Esophagus muscularis mucosa (tissue), 4 donors: ENCODE data around the gene AMOTL2. TPM values are rescaled to one million over a fixed set of nuclear protein-coding genes. Genes with fewer than 3 reads are reported as not detected.

Source experiments
- DNase-seq: peaks from one replicate; pipeline ENCODE4 v3.0.0-alpha.2; 2017; ENCODE audit errors: extremely low spot score
- H3K27ac ChIP-seq, 4 donors: fragments of 200-600 bp; sonication (generic); replicated peaks in 1 of 4; 1 replicate in 3 of 4; 2 replicates in 1 of 4; pipeline ENCODE4 v1.5.1; 2016 to 2019; ENCODE audit warnings: mild to moderate bottlenecking in 1 of 4
- H3K27me3 ChIP-seq, 4 donors: fragments of 200-600 bp; sonication (generic); one replicate each; pipeline versions ENCODE4 v1.5.1 to v1.6.0; 2016 to 2019
- H3K36me3 ChIP-seq, 4 donors: fragments of 200-600 bp; sonication (generic); one replicate each; pipeline ENCODE4 v1.5.1; 2016 to 2019
- H3K4me1 ChIP-seq, 4 donors: fragments of 200-600 bp; sonication (generic); one replicate each; pipeline ENCODE4 v1.5.1; 2016 to 2019
- H3K4me3 ChIP-seq, 4 donors: fragments of 200-600 bp; sonication (generic); 1 replicate in 2 of 4; 2 replicates in 2 of 4; pipeline ENCODE4 v1.5.1; 2016 to 2019; ENCODE audit warnings: mild to moderate bottlenecking in 4 of 4, moderate library complexity in 1 of 4
- H3K9me3 ChIP-seq, 4 donors: fragments of 200-600 bp; sonication (generic); 1 replicate in 3 of 4; 2 replicates in 1 of 4; pipeline ENCODE4 v1.5.1; 2016 to 2019
- CTCF ChIP-seq, 3 experiments: fragments of 200-600 bp in 2 of 3; fragments of 450-650 bp in 1 of 3; sonication (generic) in 2 of 3; IDR thresholded peaks; one replicate each; pipeline ENCODE4 v1.5.1; 2017 to 2019; ENCODE audit warnings: antibody characterized with exemption in 3 of 3, mild to moderate bottlenecking in 2 of 3, moderate library complexity in 1 of 3
- EP300 ChIP-seq: sonication (generic); formaldehyde crosslinking; IDR thresholded peaks from one replicate; pipeline ENCODE4 v1.6.1; 2017; ENCODE audit warnings: antibody characterized with exemption
- POLR2A ChIP-seq: fragments of 450-650 bp; IDR thresholded peaks from one replicate; pipeline ENCODE4 v1.6.1; 2017; ENCODE audit warnings: antibody characterized with exemption, moderate library complexity, mild to moderate bottlenecking, low read depth
- POLR2AphosphoS5 ChIP-seq, 2 donors: sonication (generic); formaldehyde crosslinking; IDR thresholded peaks; one replicate each; pipeline ENCODE4 v1.6.1; 2017; ENCODE audit warnings: antibody characterized with exemption in 2 of 2
- WGBS: methylation state at CpG from one replicate; pipeline ENCODE4 v1.1.5; 2018; 5-methylcytosine and 5-hydroxymethylcytosine counted together
- intact Hi-C: fragments of 100-400 bp; cut with DNase I; formaldehyde crosslinking; loops from one replicate; pipeline ENCODE4 v1.15.1; 2023
- total RNA-seq, 4 donors: library from RNA; depleted of rRNA; stranded (reverse); fragments of >200 nt; gene quantifications; one replicate each; pipeline versions ENCODE4 v1.1.0 to v1.2.1, GENCODE V29; 2016

AMOTL2 gene
- total RNA-seq, 4 donors from 2014 or later, result 111 to 313 (median 155) TPM

GRCh38 chr3:134327594-134327975 is 46.7 kb downstream of the AMOTL2 start:
- no peaks in the 10 kb centered on the region for H3K27me3 ChIP-seq
- intact Hi-C loops, result loop anchor here (2.0 kb wide), 1 partner anchor 37 kb away; no protein-coding TSS in a partner anchor
- H3K9me3 ChIP-seq, result no peaks in the 10 kb centered on the region
- no peak overlapping the region for H3K4me3 ChIP-seq
- WGBS, result 61% methylated on average over 4 of the region's 4 CpGs
- no peak for TF ChIP-seq POLR2A
- no peak for TF ChIP-seq EP300
- TF ChIP-seq POLR2AphosphoS5 (IDR thresholded peaks at IDR 0.05), result no peak
- TF ChIP-seq CTCF (IDR thresholded peaks at IDR 0.05), result no peak
- peak overlapping the region; percentile 74 to 93 (median 82) for H3K27ac ChIP-seq
- peaks cover 54 to 73% (median 69%) of the 10 kb centered on the region in 4 donors for H3K4me1 ChIP-seq
- no peaks in the 10 kb centered on the region for H3K36me3 ChIP-seq
- DNase-seq, result no peak

GRCh38 chr3:134326760-134327593 is 47.3 kb downstream of the AMOTL2 start:
- peak; percentile 22 for TF ChIP-seq EP300
- no peak for TF ChIP-seq POLR2A
- TF ChIP-seq CTCF (IDR thresholded peaks at IDR 0.05), result no peak
- TF ChIP-seq POLR2AphosphoS5 (IDR thresholded peaks at IDR 0.05), result peak; percentile 54 to 88
- Histone ChIP-seq H3K27ac (peak overlapping the region; percentile 74 to 93 (median 82)), H3K9me3 (no peaks in the 10 kb centered on the region), H3K4me1 (peaks cover 49 to 68% (median 64%) of the 10 kb centered on the region in 4 donors), H3K27me3 (no peaks in the 10 kb centered on the region), H3K4me3 (no peak overlapping the region), H3K36me3 (no peaks in the 10 kb centered on the region)
- DNase-seq, result no peak
- intact Hi-C loops, result loop anchor here (2.0 kb wide), 1 partner anchor 38 kb away; no protein-coding TSS in a partner anchor
- WGBS, result 51% methylated on average over 9 of the region's 10 CpGs

- intact Hi-C loops, result loop anchor here (2.0 kb wide), 1 partner anchor 39 kb away; no protein-coding TSS in a partner anchor
- Histone ChIP-seq H3K4me3 (no peak overlapping the region), H3K27ac (peak overlapping the region; percentile 74 to 93 (median 82)), H3K36me3 (no peaks in the 10 kb centered on the region), H3K27me3 (no peaks in the 10 kb centered on the region), H3K4me1 (peaks cover 40 to 63% (median 57%) of the 10 kb centered on the region in 4 donors), H3K9me3 (no peaks in the 10 kb centered on the region)
- 58% methylated on average over 7 of the region's 11 CpGs for WGBS
- TF ChIP-seq EP300 (no peak), POLR2A (no peak), POLR2AphosphoS5 (IDR thresholded peaks at IDR 0.05) (no peak), CTCF (IDR thresholded peaks at IDR 0.05) (no peak)
- DNase-seq, result no peak
These were observed 48.1 kb downstream of the AMOTL2 start for GRCh38 chr3:134326126-134326525.

DNA sequence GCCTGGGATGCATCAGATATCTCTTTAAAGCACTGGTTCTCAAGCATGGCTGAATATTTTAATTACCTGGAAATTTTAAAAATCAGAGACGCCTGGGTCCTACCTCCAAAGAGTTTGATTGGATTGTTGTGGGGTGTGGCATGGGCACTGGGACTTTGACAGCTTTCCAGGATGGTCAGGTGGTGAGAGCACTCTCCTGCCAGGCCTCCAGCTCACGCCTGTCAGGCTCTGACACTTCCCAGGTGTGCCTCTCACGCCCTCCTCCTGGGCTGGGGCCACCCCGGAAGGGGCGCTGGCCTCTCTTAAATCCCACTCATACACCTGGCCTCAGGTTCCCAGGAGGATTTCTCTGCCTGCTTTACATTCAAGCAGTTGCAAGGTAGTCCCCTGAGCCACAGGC is 48.5 kb downstream of the AMOTL2 start:
- peak overlapping the region; percentile 74 to 93 (median 82) for H3K27ac ChIP-seq
- DNase-seq, result no peak
- intact Hi-C loops, result loop anchor here (2.0 kb wide), 1 partner anchor 39 kb away; no protein-coding TSS in a partner anchor
- H3K9me3 ChIP-seq, result no peaks in the 10 kb centered on the region
- H3K27me3 ChIP-seq, result no peaks in the 10 kb centered on the region
- TF ChIP-seq POLR2AphosphoS5 (IDR thresholded peaks at IDR 0.05) (peak in 1 of 2 donors; percentile 31), POLR2A (no peak), CTCF (IDR thresholded peaks at IDR 0.05) (no peak), EP300 (no peak)
- no peak overlapping the region for H3K4me3 ChIP-seq
- peaks cover 36 to 59% (median 53%) of the 10 kb centered on the region in 4 donors for H3K4me1 ChIP-seq
- whole genome bisulfite sequencing, result 100% methylated on average over 1 of the region's 5 CpGs
- H3K36me3 ChIP-seq, result no peaks in the 10 kb centered on the region
